Upper lobe of left lung (tissue), 4 donors: ENCODE data around the gene CACNA1D.

ENCODE experiments used
- CTCF ChIP-seq, 6 experiments: fragments of 450-650 bp in 4 of 6; fragments of 200-600 bp in 2 of 6; sonication (generic) in 2 of 6; IDR thresholded peaks; one replicate each; pipeline ENCODE4 v1.5.1; 2016 to 2019; ENCODE audit warnings: antibody characterized with exemption in 6 of 6
- POLR2A ChIP-seq, 4 donors: fragments of 450-650 bp; IDR thresholded peaks; one replicate each; pipeline ENCODE4 v1.5.1; 2016 to 2017; ENCODE audit warnings: antibody characterized with exemption in 4 of 4, mild to moderate bottlenecking in 2 of 4
- POLR2AphosphoS5 ChIP-seq, 2 donors: sonication (generic); formaldehyde crosslinking; IDR thresholded peaks; one replicate each; pipeline ENCODE4 v1.5.1; 2017; ENCODE audit warnings: antibody characterized with exemption in 2 of 2

- TF ChIP-seq POLR2A (IDR thresholded peaks at IDR 0.05) (no peak), CTCF (IDR thresholded peaks at IDR 0.05) (no peak), POLR2AphosphoS5 (IDR thresholded peaks at IDR 0.05) (no peak)
Measured at GRCh38 chr3:53485675-53486403, 8.6 kb upstream of the CACNA1D start.
